GM18873 (cell line): ENCODE results near the gene ARFGEF2.
"Not testable (repeated sequence)": the region's sequence is repeated elsewhere in the genome, so short reads cannot be mapped to it uniquely, and the experiment has no call there.

Source experiments
- ATAC-seq: cut with Tn5 transposase; IDR thresholded peaks from one replicate; pipeline ENCODE4 v1.9.1; 2021; ENCODE audit warnings: mild to moderate bottlenecking, moderate library complexity, moderate number of reproducible peaks; ENCODE audit not compliant: unreplicated experiment, low FRiP score

ARFGEF2 gene

GRCh38 chr20:48926821-48927220 is 5.3 kb downstream of the ARFGEF2 start:
- ATAC-seq, result no peak

- ATAC-seq, result no peak
These were observed 7.6 kb downstream of the ARFGEF2 start for GRCh38 chr20:48928832-48929725.

- no peak for ATAC-seq
These were observed 8.5 kb downstream of the ARFGEF2 start for GRCh38 chr20:48930035-48930434.

- ATAC-seq, result no peak
These were observed 9.4 kb downstream of the ARFGEF2 start for GRCh38 chr20:48930878-48931277.

GRCh38 chr20:48931527-48932374 is 10.2 kb downstream of the ARFGEF2 start:
- ATAC-seq, result no peak

- ATAC-seq, result no peak
These were observed 10.9 kb downstream of the ARFGEF2 start for GRCh38 chr20:48932375-48932941.

- no peak for ATAC-seq
These were observed 11.7 kb downstream of the ARFGEF2 start for GRCh38 chr20:48933017-48933766.

- not testable (repeated sequence) for ATAC-seq
These were observed 12.9 kb downstream of the ARFGEF2 start for GRCh38 chr20:48934273-48934877.

GRCh38 chr20:48934966-48935365 is 13.5 kb downstream of the ARFGEF2 start:
- not testable (repeated sequence) for ATAC-seq

GRCh38 chr20:48936178-48936577 is 14.7 kb downstream of the ARFGEF2 start:
- ATAC-seq, result not testable (repeated sequence)

- no peak for ATAC-seq
These were observed 16.2 kb downstream of the ARFGEF2 start for GRCh38 chr20:48937674-48938073.

GRCh38 chr20:48938670-48939069 is 17.2 kb downstream of the ARFGEF2 start:
- no peak for ATAC-seq

- no peak for ATAC-seq
These were observed 18.7 kb downstream of the ARFGEF2 start for GRCh38 chr20:48940170-48940569.

- no peak for ATAC-seq
These were observed 20.0 kb downstream of the ARFGEF2 start for GRCh38 chr20:48941467-48941866.

- no peak for ATAC-seq
These were observed 21.2 kb downstream of the ARFGEF2 start for GRCh38 chr20:48942730-48943129.

- ATAC-seq, result no peak
These were observed 23.3 kb downstream of the ARFGEF2 start for GRCh38 chr20:48944663-48945297.

- no peak for ATAC-seq
These were observed 24.5 kb downstream of the ARFGEF2 start for GRCh38 chr20:48945840-48946514.

GRCh38 chr20:48948612-48949011 is 27.1 kb downstream of the ARFGEF2 start:
- no peak for ATAC-seq
